Activated naive CD4-positive, alpha-beta T cell treated with anti-CD3 and anti-CD28 coated beads, Interleukin-2, amount 10 ng/mL, durations not matched to agents 7 days and 5 days (primary cell): ENCODE measurements around the gene SLC23A2.

ENCODE experiments used
- CTCF ChIA-PET: fragments of 350-600 bp; sonication (Branson Sonifier 250); formaldehyde crosslinking; loops from one replicate; lab custom pipeline; 2021; ENCODE audit warnings: antibody characterized with exemption; lab: Charles Lee
- DNase-seq: peaks from one replicate; pipeline ENCODE4 v3.0.0-alpha.2; 2020
- H3K27ac Mint-ChIP-seq: one replicate; pipeline ENCODE4 v1.8.0; 2021; ENCODE audit warnings: mild to moderate bottlenecking, moderate library complexity, mixed read lengths
- H3K27me3 Mint-ChIP-seq: one replicate; pipeline ENCODE4 v1.8.0; 2021; ENCODE audit warnings: mild to moderate bottlenecking, mixed read lengths
- H3K36me3 Mint-ChIP-seq: one replicate; pipeline ENCODE4 v1.8.0; 2021; ENCODE audit warnings: mixed read lengths
- H3K4me1 Mint-ChIP-seq: one replicate; pipeline ENCODE4 v1.8.0; 2021; ENCODE audit warnings: mixed read lengths
- H3K4me3 Mint-ChIP-seq: one replicate; pipeline ENCODE4 v1.8.0; 2021; ENCODE audit warnings: mild to moderate bottlenecking, moderate library complexity, mixed read lengths
- H3K9me3 Mint-ChIP-seq: one replicate; pipeline ENCODE4 v1.8.0; 2021; ENCODE audit warnings: mixed read lengths

Gene SLC23A2

DNA sequence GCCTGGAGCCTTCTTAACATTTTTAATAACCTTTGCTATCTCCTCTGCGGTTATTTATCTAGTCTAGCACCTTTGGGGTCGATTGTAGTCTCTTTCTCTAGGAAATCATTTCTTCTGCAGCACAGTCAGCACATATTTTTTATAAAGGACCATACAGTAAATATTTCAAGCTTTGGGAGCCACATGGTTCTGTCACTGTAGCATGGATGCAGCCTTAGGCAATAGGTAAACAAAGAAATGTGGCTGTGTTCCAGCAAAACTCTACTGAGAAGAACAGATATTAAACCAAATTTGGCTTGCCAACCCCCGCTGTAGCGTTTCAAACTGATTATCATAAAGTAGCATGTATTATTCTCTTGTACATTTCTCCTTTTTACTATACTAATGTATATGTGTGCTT is 95.7 kb downstream of the SLC23A2 start:
- Mint-ChIP-seq H3K36me3 (peaks cover 20% of the 10 kb centered on the region), H3K9me3 (no peaks in the 10 kb centered on the region), H3K27ac (no peak overlapping the region), H3K4me1 (no peaks in the 10 kb centered on the region), H3K4me3 (no peak overlapping the region), H3K27me3 (no peaks in the 10 kb centered on the region)
- no peak for DNase-seq
- CTCF ChIA-PET: interaction anchor here (0.6 kb wide), 1 partner anchor 316 kb away, joined by 4 read pairs; no protein-coding TSS in a partner anchor

DNA sequence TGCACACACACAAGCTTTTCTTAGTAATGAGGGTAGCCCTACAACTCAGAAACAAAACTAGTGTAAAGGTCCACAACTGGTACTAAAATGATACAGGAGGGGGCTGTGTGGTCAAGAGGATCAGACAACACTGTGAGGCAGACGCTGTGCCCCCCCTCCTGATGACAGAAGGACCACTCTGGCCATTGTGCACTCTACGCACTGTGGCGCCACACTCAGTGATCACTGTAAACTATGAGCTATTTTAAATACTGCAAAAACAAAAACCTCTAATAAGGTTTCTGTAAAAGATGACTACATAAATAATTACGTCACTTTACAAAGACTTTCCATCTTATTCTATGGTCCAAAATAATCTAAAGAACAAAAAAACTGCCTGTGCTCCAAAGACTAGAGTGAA is 96.1 kb downstream of the SLC23A2 start:
- no peak overlapping the region for H3K27ac Mint-ChIP-seq
- CTCF ChIA-PET: interaction anchor here (0.6 kb wide), 1 partner anchor 316 kb away, joined by 4 read pairs; no protein-coding TSS in a partner anchor
- H3K27me3 Mint-ChIP-seq: no peaks in the 10 kb centered on the region
- no peaks in the 10 kb centered on the region for H3K9me3 Mint-ChIP-seq
- DNase-seq: no peak
- peaks cover 20% of the 10 kb centered on the region for H3K36me3 Mint-ChIP-seq
- no peaks in the 10 kb centered on the region for H3K4me1 Mint-ChIP-seq
- no peak overlapping the region for H3K4me3 Mint-ChIP-seq

DNA sequence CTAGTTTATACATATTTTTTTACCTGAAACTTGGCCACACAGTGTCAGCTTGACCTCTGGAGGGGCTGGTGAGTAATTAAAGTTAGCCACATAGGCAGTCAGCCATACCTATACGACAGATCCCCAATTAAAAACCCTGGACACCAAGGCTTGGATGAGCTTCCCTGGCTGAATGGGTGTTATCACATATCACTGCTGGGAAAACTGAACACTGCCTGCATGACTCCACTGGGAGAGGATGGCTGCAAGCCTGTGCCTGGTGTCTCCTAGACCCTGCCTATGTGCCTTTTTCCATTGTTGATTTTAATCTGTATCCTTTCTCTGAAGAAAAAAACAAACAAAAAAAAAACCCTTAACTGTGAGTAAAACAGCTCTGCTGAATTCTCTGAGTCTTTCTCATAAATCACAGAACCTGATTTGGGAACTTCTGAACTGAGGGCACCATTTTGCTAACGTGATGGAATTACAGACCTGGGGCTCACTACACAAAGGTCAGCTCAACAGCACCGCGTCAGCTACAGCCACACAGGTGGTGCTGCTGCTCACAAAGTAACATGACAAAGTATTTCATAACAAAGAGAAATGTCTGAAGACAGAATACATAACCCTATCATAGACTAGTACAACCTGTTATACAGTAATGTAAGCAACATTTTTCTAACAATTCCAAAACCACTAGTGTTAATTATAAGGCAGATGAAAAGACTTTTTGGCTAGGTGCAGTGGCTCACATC is 97.0 kb downstream of the SLC23A2 start:
- no peak for DNase-seq
- Mint-ChIP-seq H3K4me1 (no peaks in the 10 kb centered on the region), H3K27me3 (no peaks in the 10 kb centered on the region), H3K27ac (no peak overlapping the region), H3K9me3 (no peaks in the 10 kb centered on the region), H3K36me3 (peaks cover 27% of the 10 kb centered on the region), H3K4me3 (no peak overlapping the region)
- CTCF ChIA-PET: interaction anchor here (0.6 to 1.2 kb wide), 3 partner anchors 23 to 196 kb away, joined by 3 read pairs; no protein-coding TSS in a partner anchor

DNA sequence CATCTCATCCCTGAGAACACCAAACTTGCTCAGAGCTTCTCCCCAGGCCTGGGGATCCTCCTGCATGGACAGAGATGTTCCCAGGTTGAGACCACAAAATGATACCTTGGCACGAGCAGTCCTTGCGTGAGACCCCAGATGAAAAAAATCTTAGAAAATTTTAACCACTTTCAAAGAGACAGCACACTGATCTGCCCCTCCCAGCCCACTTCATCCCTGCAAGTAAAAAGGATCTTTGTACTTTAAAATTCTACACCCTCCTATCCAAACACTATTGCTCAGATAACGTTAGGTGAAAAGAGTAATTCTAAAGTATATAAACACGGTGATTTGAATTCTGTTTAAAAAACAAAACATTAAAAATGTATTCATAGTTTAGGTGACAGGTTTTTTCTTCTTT is 98.5 kb downstream of the SLC23A2 start:
- Mint-ChIP-seq H3K36me3 (peaks cover 28% of the 10 kb centered on the region), H3K4me1 (no peaks in the 10 kb centered on the region), H3K27ac (no peak overlapping the region), H3K27me3 (no peaks in the 10 kb centered on the region), H3K9me3 (no peaks in the 10 kb centered on the region), H3K4me3 (no peak overlapping the region)
- CTCF ChIA-PET: no interaction called here
- no peak for DNase-seq

DNA sequence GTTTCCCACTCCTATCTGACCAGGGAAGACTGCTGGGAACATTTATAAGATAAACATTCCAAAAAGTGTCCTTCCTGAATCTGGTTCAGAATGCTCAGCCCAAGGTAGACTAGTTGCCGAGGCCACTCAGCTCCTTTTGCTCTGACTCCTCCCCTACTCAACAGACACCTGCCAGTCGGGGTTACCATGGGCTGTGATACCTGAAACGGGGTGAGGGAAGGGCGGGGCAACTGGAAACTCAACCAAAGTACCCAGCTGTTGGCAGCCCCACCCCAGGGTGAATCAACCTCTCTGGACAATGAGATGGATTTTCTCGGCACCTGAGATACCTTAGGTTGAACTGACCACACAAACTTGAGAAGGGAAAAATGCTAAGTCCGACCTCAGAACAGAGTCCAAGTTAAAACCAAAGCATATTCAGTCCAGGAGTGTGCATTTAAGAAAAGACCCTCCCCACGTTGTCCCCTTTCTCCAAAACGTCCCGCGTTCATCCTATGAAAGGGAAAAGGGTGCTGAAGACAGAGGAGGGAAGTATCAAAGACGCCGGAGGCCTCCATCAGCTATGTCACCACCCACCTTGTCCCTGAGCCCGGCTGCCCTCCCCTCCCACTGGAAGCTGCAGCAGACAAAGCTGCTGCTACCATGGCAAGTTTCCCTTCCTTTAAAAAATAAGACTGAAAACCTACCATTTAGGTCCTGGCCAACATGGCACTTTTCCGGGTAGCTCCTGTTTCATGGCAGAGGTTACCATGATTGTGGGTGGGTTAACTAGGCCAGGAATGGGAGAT is 100.1 kb downstream of the SLC23A2 start:
- Mint-ChIP-seq H3K4me1 (no peaks in the 10 kb centered on the region), H3K27ac (no peak overlapping the region), H3K9me3 (no peaks in the 10 kb centered on the region), H3K27me3 (no peaks in the 10 kb centered on the region), H3K4me3 (no peak overlapping the region), H3K36me3 (peaks cover 26% of the 10 kb centered on the region)
- CTCF ChIA-PET: interaction anchor here (0.6 kb wide), 1 partner anchor 28 kb away, joined by 4 read pairs; no protein-coding TSS in a partner anchor
- DNase-seq: no peak

DNA sequence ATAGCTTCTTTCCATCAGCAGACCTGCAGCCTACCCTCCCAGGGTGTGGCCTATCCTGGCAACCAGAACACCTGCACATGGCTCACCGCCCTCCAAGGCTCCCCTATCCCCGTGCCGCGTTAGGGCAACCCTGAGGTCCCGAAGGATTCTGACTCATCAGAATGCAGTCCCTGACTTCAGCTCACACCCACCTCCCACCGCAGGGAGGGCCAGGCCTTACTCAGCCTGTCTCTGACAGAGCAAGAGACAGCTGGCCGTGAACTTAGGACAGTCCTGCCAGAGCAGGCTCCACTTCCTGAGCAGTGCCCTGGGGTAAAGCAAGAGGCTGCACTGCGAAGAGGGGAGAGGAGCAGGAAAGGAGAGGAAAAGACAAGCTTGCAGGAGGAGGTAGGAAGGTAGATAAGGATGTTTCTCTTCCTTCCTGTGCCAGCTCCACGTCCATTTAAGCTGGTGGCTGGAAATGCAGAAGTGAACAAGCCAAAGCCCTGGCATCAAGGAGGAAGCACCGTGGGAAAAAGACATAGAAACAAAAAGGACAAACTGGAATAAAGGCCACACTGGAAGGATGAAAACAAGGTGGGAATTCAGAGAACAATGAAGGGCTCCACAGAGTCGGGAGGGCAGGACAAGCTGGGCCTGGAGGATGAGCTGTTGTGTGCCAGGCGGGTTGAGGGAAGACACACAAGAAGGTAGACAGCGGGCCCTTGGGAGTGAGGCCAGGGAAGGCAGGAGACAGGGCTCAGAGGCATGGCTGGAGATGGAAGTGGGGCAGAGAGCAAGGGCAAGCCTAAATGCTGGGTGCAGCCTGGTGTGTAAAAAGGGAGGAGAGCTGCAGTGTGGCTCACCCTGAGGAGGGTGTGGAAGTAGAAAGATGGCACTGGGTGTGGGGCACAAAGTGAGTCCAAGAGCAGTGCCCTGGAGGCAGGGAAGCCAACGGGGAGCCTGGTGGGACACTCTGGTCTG is 102.7 kb downstream of the SLC23A2 start:
- no peak for DNase-seq
- CTCF ChIA-PET: interaction anchor here (1.0 to 1.5 kb wide), 3 partner anchors 10 to 156 kb away, joined by 3 to 4 read pairs (median 3); no protein-coding TSS in a partner anchor
- H3K36me3 Mint-ChIP-seq: peaks cover 23% of the 10 kb centered on the region
- no peaks in the 10 kb centered on the region for H3K9me3 Mint-ChIP-seq
- H3K27ac Mint-ChIP-seq: no peak overlapping the region
- no peaks in the 10 kb centered on the region for H3K27me3 Mint-ChIP-seq
- H3K4me3 Mint-ChIP-seq: no peak overlapping the region
- no peaks in the 10 kb centered on the region for H3K4me1 Mint-ChIP-seq

DNA sequence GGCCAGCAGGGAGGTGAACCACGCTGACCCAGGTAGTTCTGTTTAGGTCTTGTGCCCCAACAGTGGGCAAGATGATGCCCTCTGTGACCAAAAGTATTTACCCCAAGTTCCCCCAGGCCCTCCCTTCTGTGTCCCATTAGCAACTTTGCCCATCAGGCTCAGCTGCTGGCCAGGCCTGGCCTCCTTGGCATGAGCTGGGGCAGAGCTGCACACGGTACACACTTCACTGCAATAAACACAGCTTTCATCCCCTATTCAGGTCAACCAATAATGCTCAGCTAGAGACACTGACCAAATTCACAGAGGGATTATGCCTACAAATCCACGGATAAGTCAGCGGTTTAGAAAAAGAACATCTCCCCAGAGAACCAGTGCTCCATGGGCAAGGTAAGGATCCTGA is 103.7 kb downstream of the SLC23A2 start:
- Mint-ChIP-seq H3K36me3 (peaks cover 23% of the 10 kb centered on the region), H3K4me3 (no peak overlapping the region), H3K27ac (no peak overlapping the region), H3K9me3 (no peaks in the 10 kb centered on the region), H3K4me1 (no peaks in the 10 kb centered on the region), H3K27me3 (no peaks in the 10 kb centered on the region)
- no peak for DNase-seq
- CTCF ChIA-PET: interaction anchor here (1.0 kb wide), 1 partner anchor 155 kb away, joined by 3 read pairs; no protein-coding TSS in a partner anchor

DNA sequence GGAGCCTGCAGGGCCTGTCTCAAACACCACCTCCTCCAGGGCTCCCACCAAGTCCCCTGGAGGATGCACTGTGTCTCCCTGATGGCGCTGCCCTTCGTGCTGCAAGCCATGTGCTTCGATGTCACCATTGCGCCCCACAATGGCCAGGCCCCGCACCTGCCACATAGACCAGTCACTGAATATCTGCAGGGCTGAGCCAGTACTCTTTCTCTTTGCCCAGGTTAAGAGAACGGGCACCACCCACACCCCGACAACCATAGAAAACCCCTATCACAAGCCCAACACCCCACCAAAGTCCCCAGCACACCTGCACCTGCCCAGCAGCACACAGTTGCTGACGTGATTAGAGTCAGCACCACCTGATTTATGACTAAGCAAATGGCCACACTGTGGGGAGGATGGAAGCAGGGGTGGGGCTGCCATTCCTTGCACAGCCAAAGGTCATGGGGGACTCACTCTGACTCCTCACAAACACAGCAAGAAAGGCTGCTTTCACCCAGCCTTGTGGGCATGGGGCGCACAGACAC is 104.3 kb downstream of the SLC23A2 start:
- DNase-seq: peak; percentile 43
- H3K9me3 Mint-ChIP-seq: no peaks in the 10 kb centered on the region
- no peaks in the 10 kb centered on the region for H3K4me1 Mint-ChIP-seq
- H3K36me3 Mint-ChIP-seq: peaks cover 19% of the 10 kb centered on the region
- no peaks in the 10 kb centered on the region for H3K27me3 Mint-ChIP-seq
- CTCF ChIA-PET: no interaction called here
- H3K27ac Mint-ChIP-seq: peak overlapping the region; percentile 13
- no peak overlapping the region for H3K4me3 Mint-ChIP-seq

DNA sequence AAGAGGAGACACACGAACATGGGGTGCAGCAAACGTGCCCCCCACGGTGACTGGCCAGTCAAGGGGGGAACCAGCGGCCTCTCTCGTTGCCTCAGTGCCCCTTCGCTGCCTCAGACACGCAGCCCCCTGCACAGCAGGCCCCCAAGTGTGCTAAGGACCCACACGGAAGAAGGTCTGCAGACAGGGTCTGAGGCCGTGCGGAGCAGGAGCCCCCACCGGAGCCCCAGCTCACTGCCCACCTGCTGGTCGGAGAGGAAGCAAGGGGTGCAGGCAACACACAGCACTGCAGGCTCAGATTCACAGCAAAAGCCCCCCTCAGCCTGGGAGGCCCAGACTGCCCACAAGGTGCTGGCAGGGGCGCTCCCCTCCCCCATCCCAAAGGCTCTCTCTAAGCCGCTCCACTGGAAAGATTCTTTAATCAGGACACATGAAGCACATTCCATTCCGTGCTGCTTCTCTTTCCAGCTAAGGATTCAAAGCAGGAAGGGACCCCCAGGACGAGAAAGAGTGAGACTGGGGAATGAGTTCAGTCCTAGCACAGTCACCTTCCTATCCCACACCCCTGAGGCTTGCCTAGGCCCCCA is 105.1 kb downstream of the SLC23A2 start:
- H3K4me3 Mint-ChIP-seq: no peak overlapping the region

DNA sequence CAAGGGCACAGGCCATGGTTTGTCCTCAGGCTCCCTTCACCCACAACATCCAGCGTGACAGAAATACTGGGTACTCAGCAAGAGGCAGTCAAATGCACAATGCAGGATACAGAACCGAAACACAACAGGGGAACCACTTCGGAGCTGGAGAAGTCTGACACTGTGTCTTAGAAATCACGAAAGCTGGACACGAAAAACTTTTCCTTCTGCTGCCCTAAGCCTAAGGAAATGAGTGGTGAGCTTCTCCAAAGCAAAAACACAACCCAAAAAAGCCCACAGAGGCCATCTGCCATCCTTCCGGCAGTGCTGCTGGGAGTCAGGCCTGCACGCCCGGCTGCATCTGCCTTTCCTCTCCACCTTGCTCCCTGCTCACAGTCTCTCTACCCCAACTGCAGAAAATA is 106.3 kb downstream of the SLC23A2 start:
- H3K27ac Mint-ChIP-seq: no peak overlapping the region
- H3K36me3 Mint-ChIP-seq: peaks cover 15% of the 10 kb centered on the region
- no peaks in the 10 kb centered on the region for H3K27me3 Mint-ChIP-seq
- peaks cover 2% of the 10 kb centered on the region for H3K4me1 Mint-ChIP-seq
- CTCF ChIA-PET: no interaction called here
- DNase-seq: no peak
- no peak overlapping the region for H3K4me3 Mint-ChIP-seq
- H3K9me3 Mint-ChIP-seq: no peaks in the 10 kb centered on the region

More for the DNA sequence above, 105.1 kb downstream of the SLC23A2 start:
- CTCF ChIA-PET: no interaction called here
- no peak overlapping the region for H3K27ac Mint-ChIP-seq
- H3K9me3 Mint-ChIP-seq: no peaks in the 10 kb centered on the region
- H3K27me3 Mint-ChIP-seq: no peaks in the 10 kb centered on the region
- no peak for DNase-seq
- H3K36me3 Mint-ChIP-seq: peaks cover 16% of the 10 kb centered on the region
- H3K4me1 Mint-ChIP-seq: no peaks in the 10 kb centered on the region

DNA sequence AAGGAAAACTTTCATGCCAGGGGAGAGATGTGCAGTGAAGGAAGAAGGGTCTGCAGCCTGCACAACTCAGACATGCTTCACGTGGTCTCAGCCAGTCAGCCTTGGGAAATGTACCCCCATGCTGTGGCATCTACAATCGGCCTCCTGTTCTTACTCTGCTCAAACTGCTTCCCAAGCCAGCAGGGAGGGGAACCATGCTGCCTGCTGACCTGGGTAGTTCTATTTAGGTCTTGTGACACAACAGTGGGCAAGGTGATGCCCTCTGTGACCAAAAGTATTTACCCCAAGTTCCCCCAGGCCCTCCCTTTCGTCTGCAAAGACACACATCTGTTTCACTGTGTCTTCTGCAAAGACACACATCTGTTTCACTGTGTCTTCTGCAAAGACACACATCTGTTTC is 106.9 kb downstream of the SLC23A2 start:
- Mint-ChIP-seq H3K9me3 (no peaks in the 10 kb centered on the region), H3K4me1 (peaks cover 2% of the 10 kb centered on the region), H3K27ac (no peak overlapping the region), H3K36me3 (peaks cover 12% of the 10 kb centered on the region), H3K27me3 (no peaks in the 10 kb centered on the region), H3K4me3 (no peak overlapping the region)
- CTCF ChIA-PET: no interaction called here
- DNase-seq: no peak

DNA sequence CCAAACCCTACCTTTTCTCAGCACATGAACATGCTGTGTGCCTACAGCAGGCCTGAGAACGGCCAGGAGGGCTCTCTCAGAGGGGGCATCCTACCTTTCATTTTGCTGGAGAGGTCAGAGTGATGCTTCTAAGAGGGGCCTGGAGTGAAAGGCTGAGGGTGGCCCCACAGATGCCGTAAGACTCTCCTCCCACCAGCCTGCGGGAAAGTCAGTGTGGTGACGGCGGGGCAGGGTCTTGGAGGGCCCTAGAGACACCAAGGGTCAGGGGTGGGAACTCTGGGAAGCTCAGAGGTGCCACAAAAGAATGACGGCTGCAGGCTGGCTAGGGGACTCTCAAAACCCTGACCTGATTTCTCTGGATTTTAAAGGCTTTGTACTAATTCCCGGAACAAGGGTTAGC is 107.6 kb downstream of the SLC23A2 start:
- Mint-ChIP-seq H3K4me1 (peaks cover 2% of the 10 kb centered on the region), H3K36me3 (peaks cover 11% of the 10 kb centered on the region), H3K27me3 (no peaks in the 10 kb centered on the region), H3K4me3 (no peak overlapping the region), H3K9me3 (no peaks in the 10 kb centered on the region), H3K27ac (no peak overlapping the region)
- no peak for DNase-seq
- CTCF ChIA-PET: no interaction called here

DNA sequence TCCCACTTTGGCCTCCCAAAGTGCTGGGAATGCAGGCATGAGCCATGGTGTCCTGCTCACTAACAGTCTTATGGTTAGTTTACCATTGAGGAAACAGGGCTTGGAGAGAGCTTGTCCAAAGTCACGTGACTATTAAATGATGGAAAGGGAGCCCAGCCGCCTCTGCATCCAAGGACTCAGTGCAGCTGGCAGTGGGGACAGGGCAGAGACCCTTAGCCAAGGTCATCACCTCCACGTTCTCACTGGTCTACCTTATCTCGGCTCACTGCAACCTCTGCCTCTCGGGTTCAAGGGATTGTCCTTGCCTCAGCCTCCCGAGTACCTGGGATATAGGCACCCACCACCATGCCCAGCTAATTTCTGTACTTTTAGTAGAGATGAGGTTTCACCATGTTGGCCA is 109.3 kb downstream of the SLC23A2 start:
- CTCF ChIA-PET: no interaction called here
- H3K36me3 Mint-ChIP-seq: peaks cover 7% of the 10 kb centered on the region
- no peak overlapping the region for H3K4me3 Mint-ChIP-seq
- H3K9me3 Mint-ChIP-seq: no peaks in the 10 kb centered on the region
- H3K4me1 Mint-ChIP-seq: peaks cover 2% of the 10 kb centered on the region
- H3K27me3 Mint-ChIP-seq: no peaks in the 10 kb centered on the region
- no peak for DNase-seq
- H3K27ac Mint-ChIP-seq: no peak overlapping the region
